GM12873 (cell line): ENCODE measurements around the gene DGKD.

ENCODE experiments used
- CTCF ChIP-seq: IDR thresholded peaks from 2 replicates; pipeline ENCODE4 v1.5.1; 2012; ENCODE audit warnings: low read depth, mild to moderate bottlenecking, moderate library complexity, low read length, control low read depth; ENCODE audit not compliant: insufficient read depth; ENCODE audit errors: missing control alignments

Gene DGKD

GRCh38 chr2:233400341-233400740 lies 46.0 kb downstream of the DGKD start:
- TF ChIP-seq CTCF, result no peak

GRCh38 chr2:233400961-233401360 lies 46.7 kb downstream of the DGKD start:
- no peak for TF ChIP-seq CTCF

DNA sequence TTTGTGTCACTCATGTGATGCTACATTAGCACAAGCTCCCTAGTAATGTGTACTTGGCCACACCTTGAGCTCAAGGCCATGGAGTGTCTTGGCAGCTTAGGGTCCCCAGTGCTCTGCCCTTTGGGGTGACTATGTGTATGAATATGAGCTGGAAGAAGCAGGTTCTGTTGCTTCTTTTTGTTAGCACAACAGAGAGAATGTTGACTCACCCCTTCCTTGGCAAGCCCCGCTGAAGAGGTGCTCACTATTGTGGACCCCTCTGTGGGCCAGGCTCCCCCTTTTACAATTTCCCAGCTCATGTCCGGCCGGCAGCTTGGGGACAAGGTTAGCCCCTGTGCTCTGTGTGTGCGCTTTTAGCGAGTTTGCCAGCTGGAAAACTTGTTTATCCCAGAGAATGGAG lies 48.1 kb downstream of the DGKD start:
- no peak for TF ChIP-seq CTCF

DNA sequence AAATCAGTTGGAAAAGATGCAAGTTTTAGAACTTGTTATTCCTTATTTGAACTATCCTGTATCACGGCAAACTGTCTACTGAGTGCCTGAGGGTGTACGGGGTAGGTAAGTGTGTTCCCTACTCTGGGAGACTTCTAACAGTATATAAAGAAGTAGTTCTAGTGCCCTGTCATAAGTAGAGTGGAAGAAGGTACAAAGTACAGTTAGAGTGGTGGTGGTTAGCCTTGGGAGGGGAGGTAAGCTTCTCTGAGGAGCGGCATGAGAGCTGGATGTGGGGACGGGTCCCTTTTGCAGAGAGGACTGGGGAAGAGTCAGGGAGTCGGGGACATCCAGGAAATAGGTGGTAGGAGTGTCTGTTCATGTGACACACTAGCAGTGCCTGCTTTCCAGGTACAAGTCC lies 48.5 kb downstream of the DGKD start:
- no peak for TF ChIP-seq CTCF

- TF ChIP-seq CTCF, result peak; percentile 90
Observed at GRCh38 chr2:233404222-233404621, 49.9 kb downstream of the DGKD start.

DNA sequence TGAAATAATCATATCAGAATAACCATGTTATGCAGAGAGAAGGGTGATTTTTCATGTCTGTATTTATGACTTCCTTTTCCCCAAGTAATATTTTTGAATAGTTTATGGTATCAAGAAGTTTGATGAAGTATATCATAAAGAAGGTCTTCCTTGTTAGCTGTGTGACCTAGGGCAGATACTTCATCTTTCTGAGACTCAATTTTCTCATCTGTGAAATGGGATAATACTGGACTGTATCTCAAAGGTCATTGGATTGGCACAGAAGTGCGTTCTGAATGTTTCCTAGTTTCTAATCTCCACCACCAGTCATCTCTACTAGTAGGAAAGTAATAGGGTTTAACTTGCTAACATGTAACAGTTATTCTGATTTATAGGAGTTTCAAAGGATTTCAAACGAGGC lies 52.6 kb downstream of the DGKD start:
- TF ChIP-seq CTCF, result no peak

GRCh38 chr2:233407771-233408181 lies 53.5 kb downstream of the DGKD start:
- no peak for TF ChIP-seq CTCF
